HG02970 (cell line): ENCODE data around the gene NR1I3.

Experiments used
- ATAC-seq: cut with Tn5 transposase; IDR thresholded peaks from one replicate; pipeline ENCODE4 v1.9.1; 2021; ENCODE audit warnings: mild to moderate bottlenecking, moderate library complexity, moderate number of reproducible peaks; ENCODE audit not compliant: unreplicated experiment, low FRiP score

NR1I3 gene

DNA sequence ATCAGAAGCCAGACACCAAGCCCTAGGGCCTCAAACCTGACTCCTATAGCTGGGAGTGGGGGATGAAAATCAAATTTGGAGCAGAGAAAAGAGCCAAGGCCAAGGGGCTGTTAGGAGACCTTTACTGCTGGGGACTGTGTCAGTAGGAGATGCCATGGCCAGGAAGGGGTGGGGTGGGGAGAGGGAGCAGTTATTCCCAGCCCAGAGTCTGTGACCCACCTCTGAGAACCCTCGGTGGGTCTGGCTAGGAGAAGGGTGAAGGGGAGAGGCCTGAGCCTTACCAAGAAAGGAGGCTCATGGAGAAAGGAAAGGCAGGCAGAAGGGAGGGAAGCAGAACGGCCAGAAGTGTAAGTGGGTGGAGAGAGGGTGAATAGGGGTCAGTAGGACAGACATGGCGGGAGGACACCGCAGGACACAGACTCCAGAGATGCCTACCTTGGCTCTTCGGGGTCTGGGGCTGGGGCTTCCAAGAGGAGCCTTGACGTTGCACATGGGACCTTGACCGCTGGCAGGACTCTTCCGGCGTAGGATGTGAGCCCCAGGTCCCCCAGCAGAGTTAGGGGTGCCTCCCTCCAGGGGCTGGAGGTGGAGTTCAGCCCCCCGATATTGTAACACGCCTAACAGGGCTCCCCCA is 40.3 kb downstream of the NR1I3 start:
- no peak for ATAC-seq

GRCh38 chr1:161196521-161197451 is 41.2 kb downstream of the NR1I3 start:
- no peak for ATAC-seq

- ATAC-seq = no peak
Measured at GRCh38 chr1:161196111-161196510, 41.9 kb downstream of the NR1I3 start.

DNA sequence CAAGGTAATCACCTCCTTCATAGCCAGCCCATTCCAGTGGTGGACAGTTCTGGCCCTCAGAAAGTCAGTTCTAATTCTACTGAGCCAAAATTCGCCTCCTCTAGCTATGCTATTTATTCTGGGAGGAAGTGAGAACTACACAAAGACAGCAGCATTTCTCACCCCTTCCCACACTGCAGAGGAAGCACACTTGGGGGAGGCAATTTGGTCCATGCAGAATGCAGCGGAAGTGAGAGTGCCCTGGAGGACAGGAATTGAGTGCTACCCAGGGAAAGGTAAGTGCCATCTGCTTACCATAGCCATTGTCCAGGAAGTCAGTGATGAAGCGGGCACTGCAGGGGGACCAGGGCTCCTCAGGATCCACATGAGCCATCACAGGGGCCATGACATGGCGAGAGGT is 42.8 kb downstream of the NR1I3 start:
- ATAC-seq = no peak

DNA sequence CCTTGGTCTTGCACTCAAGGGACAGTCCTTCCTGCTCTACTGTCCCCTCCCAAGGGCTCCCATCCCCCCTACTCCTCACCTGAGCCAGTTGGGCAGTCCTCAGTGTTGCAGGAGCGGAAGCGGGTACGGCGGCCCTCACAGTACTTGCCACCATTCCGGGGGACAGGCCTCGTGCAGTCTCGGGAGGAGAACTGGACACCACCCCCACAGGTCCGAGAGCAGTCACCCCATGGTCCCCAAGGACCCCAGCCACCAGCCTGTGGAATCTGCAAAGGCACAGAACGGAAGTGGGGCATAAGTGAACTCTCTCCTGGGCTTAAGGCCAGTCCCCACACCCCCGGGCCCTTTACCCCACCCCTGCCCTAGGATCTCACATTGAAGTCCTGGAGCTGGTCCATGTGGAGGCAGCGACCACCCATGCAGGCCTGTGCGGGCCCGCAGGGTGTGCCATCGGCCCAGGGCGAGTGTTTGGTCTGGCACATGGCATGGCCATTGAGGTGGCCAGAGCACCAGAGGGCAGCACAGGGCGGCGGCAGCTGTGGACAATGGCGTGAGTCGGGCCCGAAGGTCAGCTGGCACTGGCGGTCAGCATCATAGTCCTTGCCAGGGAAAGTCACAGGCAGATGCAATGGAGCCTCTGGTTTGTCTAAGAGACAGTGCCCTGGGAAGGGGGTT is 44.3 kb downstream of the NR1I3 start:
- ATAC-seq = no peak

DNA sequence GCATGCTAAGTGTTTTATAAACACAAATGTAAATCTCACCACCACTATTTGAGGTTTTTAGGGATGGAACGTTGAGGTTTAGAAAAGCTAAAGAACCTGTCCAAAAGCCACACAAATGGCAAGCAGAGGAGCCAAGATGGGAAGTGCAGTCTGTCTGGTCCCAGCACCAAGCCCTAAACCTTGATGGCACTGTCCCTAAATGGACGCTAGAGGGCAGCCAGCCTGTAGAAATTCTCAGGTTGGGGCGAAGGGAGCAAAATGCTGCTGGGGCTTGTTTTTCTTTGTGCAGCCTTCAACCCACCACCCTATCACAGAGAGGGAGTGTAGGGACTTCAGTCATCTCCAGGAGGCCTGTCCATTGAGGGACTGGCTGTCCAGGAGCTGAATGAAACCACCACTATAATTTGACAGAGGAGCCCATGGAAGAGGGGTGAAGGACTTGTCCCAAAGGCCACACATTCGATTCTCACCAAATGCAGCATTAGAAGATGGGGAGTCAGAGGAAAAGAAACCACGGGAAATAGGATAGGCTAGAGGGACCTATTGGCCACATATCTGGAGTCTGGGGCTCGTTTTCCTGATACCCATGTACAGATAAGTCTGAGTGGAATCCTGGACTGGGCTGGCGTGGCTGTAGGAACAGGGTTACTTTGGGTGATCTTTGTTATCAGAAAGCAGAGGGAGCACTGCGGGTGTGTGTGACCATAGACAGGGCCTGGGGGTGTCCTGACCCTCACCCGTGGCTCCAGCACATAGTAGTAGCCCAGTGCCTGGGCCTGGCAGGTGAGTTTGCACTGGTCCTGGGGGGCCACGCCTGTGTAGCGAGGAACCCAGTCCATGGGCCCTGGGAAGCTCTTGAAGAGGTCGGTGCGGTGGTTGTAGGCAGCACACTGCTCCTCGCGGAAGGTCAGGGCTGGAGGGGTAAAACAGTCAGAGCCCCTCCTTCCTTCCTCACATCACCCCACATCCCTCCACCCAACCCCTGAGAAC is 45.2 kb downstream of the NR1I3 start:
- no peak for ATAC-seq

- no peak for ATAC-seq
Measured at GRCh38 chr1:161191971-161192370, 46.0 kb downstream of the NR1I3 start.

DNA sequence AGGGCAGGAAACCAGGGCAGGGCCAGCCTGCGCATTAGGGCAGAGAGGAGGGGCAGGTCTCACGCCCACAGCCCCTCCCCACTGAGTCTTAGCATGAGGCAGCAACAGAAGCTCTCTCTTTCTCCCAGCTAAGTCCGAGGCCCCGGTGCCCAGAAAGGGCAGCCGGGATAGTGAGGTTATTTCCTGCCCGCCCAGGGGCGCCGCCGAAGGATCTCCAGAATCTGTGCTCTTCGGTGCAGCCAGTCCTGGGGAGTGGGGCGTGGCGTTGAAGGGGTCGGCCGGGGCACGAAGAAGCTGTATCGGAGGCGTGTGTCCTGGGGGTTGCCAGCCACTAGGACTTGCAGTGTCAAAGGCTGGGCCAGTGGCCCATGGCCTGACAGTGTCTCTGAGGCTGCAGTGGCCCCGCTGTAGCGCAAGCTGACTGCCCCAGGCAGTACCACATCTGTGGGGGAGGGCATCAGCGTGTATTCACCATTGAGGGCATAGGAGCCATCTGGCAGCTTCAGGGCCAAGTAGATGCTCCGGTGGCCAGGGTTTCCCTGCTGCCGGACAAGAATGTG is 47.0 kb downstream of the NR1I3 start:
- no peak for ATAC-seq

- ATAC-seq = no peak
Measured at GRCh38 chr1:161189036-161189435, 49.0 kb downstream of the NR1I3 start.

DNA sequence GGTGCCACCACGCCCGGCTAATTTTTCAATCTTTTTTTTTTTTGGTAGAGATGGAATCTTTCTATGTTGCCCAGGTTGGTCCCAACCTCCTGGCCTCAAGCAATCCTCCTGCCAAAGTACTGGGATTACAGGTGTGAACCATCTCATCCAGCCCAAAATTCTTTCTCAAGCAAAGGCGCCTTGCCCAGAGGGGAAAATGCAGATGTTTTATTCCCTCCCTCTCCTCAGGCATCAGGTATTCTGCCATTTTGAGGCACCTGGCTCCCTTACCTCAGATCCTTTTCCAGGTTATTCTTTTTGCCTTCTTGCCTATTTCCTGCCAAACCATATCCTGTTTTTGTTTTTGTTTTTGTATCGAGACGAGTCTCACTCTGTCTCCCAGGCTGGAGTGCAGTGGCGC is 49.6 kb downstream of the NR1I3 start:
- ATAC-seq = no peak

- ATAC-seq = no peak
Measured at GRCh38 chr1:161187311-161187710, 50.7 kb downstream of the NR1I3 start.

DNA sequence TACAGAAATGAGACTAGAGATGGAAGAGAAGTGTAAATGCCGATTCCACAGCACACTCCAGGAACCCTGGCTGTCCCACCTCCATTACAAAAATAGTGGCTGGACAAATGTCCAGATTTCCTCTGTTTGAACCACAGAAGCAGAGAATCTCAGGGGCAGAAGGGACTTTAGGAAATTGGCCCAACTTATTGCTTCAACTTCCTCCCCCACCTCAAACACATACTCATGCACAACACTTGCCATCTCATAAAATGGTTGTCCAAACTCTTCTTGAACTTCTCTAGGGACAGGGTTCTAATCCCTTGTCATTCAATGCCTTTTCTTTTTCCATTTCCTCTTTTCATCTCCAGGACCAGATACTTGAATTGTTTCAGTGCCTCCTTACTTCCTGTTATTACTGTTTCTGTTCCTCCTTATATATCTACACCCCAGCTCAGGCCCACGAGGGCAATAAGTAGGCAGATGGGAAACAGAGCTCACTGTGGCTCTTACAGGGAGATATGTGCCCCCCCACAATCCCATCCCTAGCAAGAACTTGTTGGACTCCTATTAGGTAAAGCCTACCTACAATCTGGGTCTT is 52.2 kb downstream of the NR1I3 start:
- ATAC-seq = no peak

- ATAC-seq = no peak
Measured at GRCh38 chr1:161185282-161185682, 52.7 kb downstream of the NR1I3 start.

DNA sequence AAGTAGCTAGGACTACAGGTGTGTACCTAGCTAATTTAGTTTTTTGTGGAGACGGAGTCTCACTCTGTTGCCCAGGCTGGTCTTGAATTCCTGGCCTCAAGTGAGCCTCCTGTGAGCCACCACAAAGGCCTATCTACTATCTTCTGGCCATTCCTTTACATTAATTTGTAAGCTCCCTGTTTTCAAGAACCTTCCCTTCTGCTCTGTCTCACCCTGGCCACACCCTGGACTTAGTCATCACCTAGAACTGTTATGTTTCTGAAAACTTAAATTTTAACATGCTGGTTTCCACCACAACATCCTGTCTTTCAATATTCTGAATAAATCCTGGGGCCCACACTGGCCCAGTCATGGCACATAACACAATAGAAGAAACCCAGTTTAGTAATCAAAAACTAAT is 55.8 kb downstream of the NR1I3 start:
- no peak for ATAC-seq

- ATAC-seq = no peak
Measured at GRCh38 chr1:161180639-161181038, 57.4 kb downstream of the NR1I3 start.

- no peak for ATAC-seq
Measured at GRCh38 chr1:161179698-161180097, 58.3 kb downstream of the NR1I3 start.
